Testis (tissue), 2 donors: ENCODE results near the gene HPSE2.

ENCODE experiments used
- POLR2A ChIP-seq: fragments of 450-650 bp; IDR thresholded peaks from one replicate; pipeline ENCODE4 v1.6.1; 2017; ENCODE audit warnings: antibody characterized with exemption, mild to moderate bottlenecking, moderate library complexity
- TF ChIP-seq, protein P1 (sequence below), 3 experiments: fragments of 450-650 bp in 2 of 3; fragments of 200-600 bp in 1 of 3; sonication (generic) in 1 of 3; IDR thresholded peaks; one replicate each; pipeline ENCODE4 v1.5.1; 2016 to 2019; ENCODE audit warnings: antibody characterized with exemption in 3 of 3, mild to moderate bottlenecking in 2 of 3, moderate library complexity in 1 of 3

DNA sequence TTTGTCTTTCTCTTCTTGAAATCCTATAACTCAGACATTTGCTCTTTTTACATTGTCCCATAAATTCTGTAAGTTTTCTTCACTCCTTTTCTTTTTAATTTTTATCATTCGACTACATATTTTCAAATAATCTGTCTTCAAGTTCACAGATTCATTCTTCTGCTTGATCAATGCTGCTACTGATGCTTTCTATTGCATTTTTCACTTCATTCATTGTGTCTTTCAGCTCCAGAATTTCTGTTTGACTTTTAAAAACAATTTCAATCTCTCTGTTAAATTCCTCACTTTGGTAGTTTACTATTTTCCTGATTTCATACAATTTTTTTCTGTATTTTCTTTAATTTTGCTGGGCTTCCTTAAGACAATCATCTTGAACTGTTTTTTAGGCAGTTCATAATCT lies 230.4 kb downstream of the HPSE2 start:
- TF ChIP-seq POLR2A: no peak
- TF ChIP-seq, protein P1, sequence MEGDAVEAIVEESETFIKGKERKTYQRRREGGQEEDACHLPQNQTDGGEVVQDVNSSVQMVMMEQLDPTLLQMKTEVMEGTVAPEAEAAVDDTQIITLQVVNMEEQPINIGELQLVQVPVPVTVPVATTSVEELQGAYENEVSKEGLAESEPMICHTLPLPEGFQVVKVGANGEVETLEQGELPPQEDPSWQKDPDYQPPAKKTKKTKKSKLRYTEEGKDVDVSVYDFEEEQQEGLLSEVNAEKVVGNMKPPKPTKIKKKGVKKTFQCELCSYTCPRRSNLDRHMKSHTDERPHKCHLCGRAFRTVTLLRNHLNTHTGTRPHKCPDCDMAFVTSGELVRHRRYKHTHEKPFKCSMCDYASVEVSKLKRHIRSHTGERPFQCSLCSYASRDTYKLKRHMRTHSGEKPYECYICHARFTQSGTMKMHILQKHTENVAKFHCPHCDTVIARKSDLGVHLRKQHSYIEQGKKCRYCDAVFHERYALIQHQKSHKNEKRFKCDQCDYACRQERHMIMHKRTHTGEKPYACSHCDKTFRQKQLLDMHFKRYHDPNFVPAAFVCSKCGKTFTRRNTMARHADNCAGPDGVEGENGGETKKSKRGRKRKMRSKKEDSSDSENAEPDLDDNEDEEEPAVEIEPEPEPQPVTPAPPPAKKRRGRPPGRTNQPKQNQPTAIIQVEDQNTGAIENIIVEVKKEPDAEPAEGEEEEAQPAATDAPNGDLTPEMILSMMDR (IDR thresholded peaks at IDR 0.05): no peak
